GM18505 (cell line): ENCODE results near the gene DHX32.
"Not testable (repeated sequence)": the region's sequence is repeated elsewhere in the genome, so short reads cannot be mapped to it uniquely, and the experiment has no call there.

ENCODE experiments used
- ATAC-seq: cut with Tn5 transposase; IDR thresholded peaks from one replicate; pipeline ENCODE4 v1.9.1; 2021; ENCODE audit not compliant: unreplicated experiment
- POLR2A ChIP-seq: IDR thresholded peaks from 4 replicates; pipeline ENCODE4 v1.6.1; 2011; ENCODE audit warnings: borderline replicate concordance; ENCODE audit not compliant: insufficient read depth, insufficient read length; ENCODE audit errors: extremely low read depth

DHX32 gene

GRCh38 chr10:125881192-125881591 lies at the start of gene DHX32:
Gene DHX32, minus strand, starts transcription at chr10:125881292. Its CDS starts 468 bp downstream, at chr10:125880824.
- no peak for TF ChIP-seq POLR2A
- ATAC-seq, result no peak

DNA sequence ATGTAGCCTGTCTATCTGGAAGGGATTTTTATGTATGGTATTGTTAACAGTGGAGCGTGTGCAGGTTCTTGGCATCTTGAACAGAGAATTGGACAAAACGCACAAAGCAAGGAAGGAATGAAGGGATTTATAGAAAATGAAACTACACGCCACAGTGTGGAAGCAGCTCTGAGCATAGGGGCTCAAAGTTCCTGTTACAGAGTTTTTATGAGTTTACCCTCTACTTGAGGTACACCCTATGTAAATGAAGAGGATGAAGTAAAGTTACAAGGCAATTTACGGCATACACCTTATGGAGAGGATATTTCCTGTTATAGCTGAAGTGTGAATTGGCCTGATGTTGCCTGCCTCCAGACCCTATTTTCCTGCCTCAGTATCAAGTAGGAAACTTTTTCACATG lies 48.5 kb upstream of the DHX32 start:
- TF ChIP-seq POLR2A, result no peak
- ATAC-seq, result no peak

DNA sequence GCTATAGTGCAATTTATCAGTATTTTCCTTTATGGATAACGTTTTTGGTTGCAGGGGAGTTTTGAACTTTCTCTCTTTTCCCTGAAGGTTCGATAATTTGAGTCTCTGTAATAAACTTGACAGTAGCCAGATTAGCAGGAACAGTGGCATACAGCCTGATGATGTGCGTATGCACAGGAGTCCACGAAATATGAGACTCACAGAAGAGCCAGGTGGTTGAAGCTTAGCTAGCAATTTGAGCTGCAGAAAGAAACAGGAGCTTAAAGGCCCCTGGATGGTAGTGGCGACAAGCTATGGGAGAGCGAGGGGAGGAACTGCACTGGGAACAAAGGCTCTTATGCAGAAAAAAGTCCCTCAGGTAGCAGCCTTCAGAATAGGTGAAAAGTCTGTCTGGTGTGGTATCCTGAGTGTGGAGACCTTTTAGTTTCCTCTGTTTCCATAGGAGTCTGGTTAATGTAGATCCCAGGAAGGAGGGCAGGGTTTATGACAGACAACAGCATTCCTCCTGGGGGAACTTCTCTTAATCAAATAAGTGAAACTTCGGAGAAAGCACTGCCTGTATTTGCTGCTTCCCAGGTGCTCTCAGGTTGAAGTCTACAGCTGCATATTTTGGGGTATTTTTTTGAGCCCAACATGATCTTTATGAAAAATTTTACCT lies 48.0 kb upstream of the DHX32 start:
- TF ChIP-seq POLR2A, result no peak
- ATAC-seq, result no peak

DNA sequence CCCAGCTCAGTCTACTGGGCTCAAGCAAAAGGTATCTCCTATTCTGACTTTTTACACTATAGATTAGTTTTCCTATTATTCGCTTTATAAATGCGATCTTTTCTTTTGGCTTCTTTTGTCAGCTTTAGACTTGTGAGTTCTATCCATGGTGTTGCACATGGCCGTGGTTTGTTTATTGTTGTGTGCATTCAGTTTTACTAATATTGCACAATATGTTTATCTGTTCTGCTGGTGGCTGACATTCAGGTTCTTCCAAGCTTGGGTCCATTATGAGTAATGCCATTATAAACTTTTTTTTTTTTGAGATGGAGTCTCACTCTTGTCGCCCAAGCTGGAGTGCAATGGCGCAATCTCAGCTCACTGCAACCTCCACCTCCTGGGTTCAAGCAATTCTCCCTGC lies 46.2 kb upstream of the DHX32 start:
- not testable (repeated sequence) for ATAC-seq

GRCh38 chr10:125926247-125926646 lies 45.2 kb upstream of the DHX32 start:
- ATAC-seq, result no peak
- no peak for TF ChIP-seq POLR2A

GRCh38 chr10:125925262-125925834 lies 44.3 kb upstream of the DHX32 start:
- no peak for ATAC-seq
- no peak for TF ChIP-seq POLR2A

GRCh38 chr10:125921643-125922306 lies 40.7 kb upstream of the DHX32 start:
- not testable (repeated sequence) for ATAC-seq

DNA sequence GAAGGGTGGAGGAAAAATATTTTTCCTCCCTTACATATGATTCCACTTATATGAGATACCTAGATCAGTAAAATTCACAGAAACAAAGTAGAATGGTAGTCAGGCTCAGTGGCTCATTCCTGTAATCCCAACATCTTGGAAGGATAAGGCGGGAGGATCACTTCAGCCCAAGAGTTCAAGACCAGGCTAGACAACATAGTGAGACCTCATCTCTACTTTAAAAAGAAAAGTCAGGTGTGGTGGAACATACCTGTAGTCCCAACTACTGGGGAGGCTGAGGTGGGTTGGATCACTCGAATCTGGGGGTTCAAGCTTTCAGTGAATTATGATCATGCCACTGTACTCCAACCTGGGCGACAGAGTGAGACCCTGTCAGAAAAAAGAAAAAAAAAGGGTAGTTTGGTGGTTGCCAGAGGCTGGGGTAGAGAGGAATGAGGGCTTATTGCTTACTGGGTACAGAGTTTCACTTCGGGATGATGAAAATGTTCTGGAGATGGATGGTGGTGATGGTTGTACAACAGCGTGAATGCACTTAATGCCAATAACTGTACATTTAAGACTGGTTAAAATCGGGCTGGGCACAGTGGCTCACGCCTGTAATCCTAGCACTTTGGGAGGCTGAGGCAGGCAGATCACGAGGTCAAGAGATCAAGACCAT lies 36.7 kb upstream of the DHX32 start:
- ATAC-seq, result not testable (repeated sequence)

DNA sequence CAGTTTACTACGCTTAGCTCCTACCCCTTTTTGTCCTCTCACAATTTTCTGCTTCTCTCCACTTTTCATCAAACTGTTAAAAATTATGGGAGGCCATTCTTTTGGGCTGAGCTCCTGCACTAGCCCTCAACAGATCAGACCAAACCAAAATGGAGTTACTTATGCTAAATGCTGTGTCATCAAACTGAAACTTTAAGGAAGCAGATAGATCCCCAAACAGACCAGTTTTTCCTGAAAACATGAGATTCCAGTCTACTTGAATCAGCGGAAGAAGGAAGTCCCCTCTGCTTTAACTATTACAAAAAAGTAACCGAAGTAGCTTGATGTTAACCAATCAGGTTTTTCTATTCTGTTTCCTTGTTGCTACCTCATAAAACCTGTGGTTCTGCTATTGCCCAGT lies 35.9 kb upstream of the DHX32 start:
- no peak for TF ChIP-seq POLR2A

DNA sequence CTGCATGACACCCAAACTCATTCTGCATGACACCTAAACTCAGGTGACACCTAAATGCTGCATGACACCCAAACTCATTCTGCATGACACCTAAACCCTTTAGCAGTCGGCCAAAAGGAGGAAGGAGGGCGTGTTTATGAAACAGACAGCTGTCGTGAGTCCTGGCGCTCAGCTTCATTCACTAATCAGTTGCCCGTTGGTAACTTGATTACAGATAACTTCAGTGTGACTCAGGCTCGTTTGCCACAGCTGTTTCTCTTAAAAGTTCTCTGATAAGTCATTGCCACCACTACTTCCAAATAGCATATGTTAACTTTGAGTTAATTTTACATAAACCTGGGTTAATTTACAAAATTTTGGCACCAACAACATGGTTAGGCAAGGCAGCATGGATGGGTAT lies 32.2 kb upstream of the DHX32 start:
- ATAC-seq, result not testable (repeated sequence)

More for the DNA sequence above, 35.9 kb upstream of the DHX32 start:
- no peak for ATAC-seq

- ATAC-seq, result no peak
- no peak for TF ChIP-seq POLR2A
Measured at GRCh38 chr10:125911990-125912389, 30.9 kb upstream of the DHX32 start.

GRCh38 chr10:125911145-125911544 lies 30.1 kb upstream of the DHX32 start:
- no peak for TF ChIP-seq POLR2A
- no peak for ATAC-seq

DNA sequence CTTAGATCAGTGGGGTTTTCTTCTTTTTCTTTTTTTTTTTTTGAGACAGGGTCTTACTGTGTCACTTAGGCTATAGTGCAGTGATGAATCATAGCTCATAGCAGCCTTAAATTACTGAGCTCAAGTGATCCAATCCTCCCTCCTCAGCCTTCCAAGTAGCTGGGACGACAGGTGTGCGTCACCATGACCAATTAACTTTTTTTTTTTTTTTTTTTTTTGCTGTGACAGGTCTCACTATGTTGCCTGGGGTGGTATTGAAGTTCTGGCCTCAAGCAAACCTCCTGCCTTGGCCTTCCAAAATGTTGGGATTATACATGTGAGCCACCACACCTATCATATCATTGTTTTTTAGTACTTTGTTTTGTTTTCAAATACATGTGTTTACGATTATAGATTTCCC lies 28.4 kb upstream of the DHX32 start:
- ATAC-seq, result not testable (repeated sequence)

DNA sequence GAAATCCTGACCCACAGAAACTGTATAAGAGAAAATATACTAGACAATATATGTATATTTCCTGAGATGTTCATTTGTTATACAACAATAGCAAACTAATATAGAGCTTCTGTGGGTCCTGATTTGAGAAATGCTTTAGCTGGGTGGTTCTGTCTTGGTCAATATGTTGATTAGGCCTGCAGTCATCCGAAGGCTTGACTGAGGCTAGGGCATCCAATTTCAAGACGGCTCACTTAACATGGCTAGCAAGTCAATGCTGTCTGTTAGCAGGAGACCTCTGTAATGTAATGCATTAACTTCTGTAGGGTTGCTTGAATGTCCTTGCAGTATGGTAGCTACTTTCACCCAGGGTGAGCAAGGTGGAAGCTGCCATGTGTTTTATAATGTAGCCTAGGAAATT lies 27.7 kb upstream of the DHX32 start:
- ATAC-seq, result not testable (repeated sequence)

DNA sequence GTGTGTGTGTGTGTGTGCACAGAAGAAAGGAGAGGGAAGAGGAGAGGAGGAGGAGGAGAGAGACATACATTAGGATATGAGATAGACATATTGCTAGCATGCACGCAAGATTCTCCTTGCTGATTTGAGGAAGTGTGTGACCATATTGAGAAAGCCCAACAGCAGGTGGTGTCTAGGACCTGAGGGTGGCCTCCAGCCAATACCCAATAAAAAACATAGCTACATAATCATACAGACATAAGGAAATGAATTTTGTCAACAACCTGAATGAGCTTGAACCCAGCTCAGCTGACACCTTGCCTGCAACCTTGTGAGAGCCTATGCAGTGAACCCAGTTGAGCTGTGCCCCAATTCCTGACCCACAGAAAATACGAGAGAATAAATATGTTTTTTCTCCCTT lies 26.5 kb upstream of the DHX32 start:
- ATAC-seq, result not testable (repeated sequence)

DNA sequence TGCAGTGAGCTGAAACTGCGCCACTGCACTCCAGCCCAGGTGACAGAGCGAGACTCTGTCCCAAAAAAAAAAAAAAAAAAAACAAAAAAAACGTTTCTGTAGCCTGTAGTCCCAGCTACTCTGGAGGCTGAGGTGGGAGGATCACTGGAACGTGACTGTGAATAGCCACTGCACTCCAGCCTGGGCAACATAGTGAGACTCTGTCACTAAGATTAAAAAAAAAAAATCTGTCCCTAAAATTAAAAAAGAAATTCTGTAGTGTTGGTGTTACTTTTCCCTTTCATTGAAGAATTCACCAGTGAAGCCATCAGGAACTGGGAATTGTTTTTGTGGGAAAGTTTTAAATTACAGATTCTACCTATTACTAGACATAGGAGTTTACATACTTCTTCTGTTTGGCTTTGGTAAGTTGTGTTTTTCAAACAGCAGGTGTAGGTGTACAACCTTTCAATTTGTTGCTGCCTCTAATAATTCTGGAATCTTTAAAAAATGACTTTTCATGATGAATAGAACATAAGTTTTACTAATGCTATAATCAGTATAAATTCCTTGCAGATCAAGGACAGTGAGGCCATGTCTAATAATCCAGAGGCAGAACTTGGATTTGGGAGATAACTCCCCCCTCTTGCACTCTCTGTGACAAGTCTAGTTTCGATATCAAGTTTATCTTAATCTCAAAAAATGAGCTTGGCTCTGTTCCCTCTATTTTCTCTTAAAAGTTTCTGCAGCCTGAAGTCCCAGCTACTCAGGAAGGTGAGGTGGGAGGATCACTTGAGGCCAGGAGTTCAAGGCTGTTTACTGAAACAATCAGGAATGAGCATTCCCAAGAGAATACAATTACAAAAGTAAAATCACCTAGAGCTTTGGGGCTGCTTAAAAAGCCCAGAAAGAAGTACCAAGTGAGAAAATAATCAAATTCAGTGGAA lies 24.2 kb upstream of the DHX32 start:
- ATAC-seq, result not testable (repeated sequence)

GRCh38 chr10:125903135-125903640 lies 22.1 kb upstream of the DHX32 start:
- ATAC-seq, result not testable (repeated sequence)

DNA sequence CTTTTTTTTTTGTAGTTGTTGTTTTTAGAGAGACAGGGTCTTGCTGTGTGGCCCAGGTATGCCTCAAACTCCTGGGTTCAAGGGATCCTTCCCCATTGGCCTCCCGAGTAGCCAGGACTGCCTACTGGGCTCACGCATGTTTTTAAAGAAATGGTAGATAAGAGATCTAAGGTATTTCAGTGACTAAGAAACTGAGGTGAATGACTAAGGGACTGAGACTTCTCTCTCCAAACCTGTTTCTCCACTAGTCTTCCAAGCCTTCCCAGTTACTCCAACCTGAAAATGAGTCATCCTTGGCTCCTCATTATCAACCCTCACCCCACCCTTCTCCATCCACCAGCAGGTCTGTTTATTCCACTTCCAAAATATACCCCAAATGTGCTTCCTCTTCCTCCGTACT lies 19.9 kb upstream of the DHX32 start:
- ATAC-seq, result not testable (repeated sequence)
